Measurements from ENCODE around the gene NR3C2. TPM values are rescaled to one million over a fixed set of nuclear protein-coding genes. Genes with fewer than 3 reads are reported as not detected.

NR3C2 gene
- total RNA-seq, 1 donor from 2014 or later: 25.9 TPM

DNA sequence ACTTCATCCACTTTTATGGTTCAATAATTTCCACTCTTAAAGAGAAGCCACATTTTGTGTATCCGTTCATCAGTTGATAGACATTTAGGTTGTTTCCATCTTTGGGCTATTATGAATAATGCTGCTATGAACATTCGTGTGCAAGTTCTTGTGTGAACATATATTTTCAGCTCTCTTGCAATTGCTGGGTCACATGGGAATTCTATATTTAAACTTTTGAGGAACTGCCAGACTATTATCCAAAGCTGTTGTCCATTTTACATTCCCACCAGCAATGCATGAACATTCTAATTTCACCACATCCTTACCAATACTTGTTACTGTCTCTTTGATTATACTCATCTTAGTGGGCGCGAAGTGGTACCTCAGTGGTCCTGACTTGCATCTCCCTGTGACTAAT, 61.9 kb downstream of the NR3C2 start:
- no peaks in the 10 kb centered on the region for H3K36me3 ChIP-seq
- peaks cover 5% of the 10 kb centered on the region for H3K4me1 ChIP-seq
- no peak overlapping the region for H3K27ac ChIP-seq
- intact Hi-C loops (cut with DNase I): no loop called here
- no peak for ATAC-seq
- H3K4me3 ChIP-seq: no peak overlapping the region
- H3K27me3 ChIP-seq: no peaks in the 10 kb centered on the region
- no peak for DNase-seq
- no peaks in the 10 kb centered on the region for H3K9me3 ChIP-seq
- no peak for TF ChIP-seq CTCF (IDR thresholded peaks at IDR 0.05)

GRCh38 chr4:148376151-148376550, 66.1 kb downstream of the NR3C2 start:
- TF ChIP-seq CTCF (IDR thresholded peaks at IDR 0.05): no peak
- ATAC-seq (peak; percentile 58), DNase-seq (no peak)
- peak overlapping the region; percentile 51 for H3K27ac ChIP-seq
- no peaks in the 10 kb centered on the region for H3K27me3 ChIP-seq
- no peaks in the 10 kb centered on the region for H3K36me3 ChIP-seq
- intact Hi-C loops (cut with DNase I): no loop called here
- H3K9me3 ChIP-seq: no peaks in the 10 kb centered on the region
- peak overlapping the region; percentile 34 for H3K4me3 ChIP-seq
- peaks cover 5% of the 10 kb centered on the region for H3K4me1 ChIP-seq

GRCh38 chr4:148375584-148375983, 66.6 kb downstream of the NR3C2 start:
- peak overlapping the region; percentile 34 for H3K4me3 ChIP-seq
- peaks cover 5% of the 10 kb centered on the region for H3K4me1 ChIP-seq
- intact Hi-C loops (cut with DNase I): no loop called here
- no peaks in the 10 kb centered on the region for H3K9me3 ChIP-seq
- no peak for TF ChIP-seq CTCF (IDR thresholded peaks at IDR 0.05)
- ATAC-seq (no peak), DNase-seq (no peak)
- no peaks in the 10 kb centered on the region for H3K36me3 ChIP-seq
- no peaks in the 10 kb centered on the region for H3K27me3 ChIP-seq
- H3K27ac ChIP-seq: peak overlapping the region; percentile 51

- Histone ChIP-seq H3K36me3 (no peaks in the 10 kb centered on the region), H3K4me1 (peaks cover 5% of the 10 kb centered on the region), H3K27me3 (no peaks in the 10 kb centered on the region), H3K27ac (no peak overlapping the region), H3K4me3 (no peak overlapping the region), H3K9me3 (no peaks in the 10 kb centered on the region)
- ATAC-seq (no peak), DNase-seq (no peak)
- TF ChIP-seq CTCF (IDR thresholded peaks at IDR 0.05): no peak
- intact Hi-C loops (cut with DNase I): no loop called here
Observed at GRCh38 chr4:148373093-148373492, 69.1 kb downstream of the NR3C2 start.

DNA sequence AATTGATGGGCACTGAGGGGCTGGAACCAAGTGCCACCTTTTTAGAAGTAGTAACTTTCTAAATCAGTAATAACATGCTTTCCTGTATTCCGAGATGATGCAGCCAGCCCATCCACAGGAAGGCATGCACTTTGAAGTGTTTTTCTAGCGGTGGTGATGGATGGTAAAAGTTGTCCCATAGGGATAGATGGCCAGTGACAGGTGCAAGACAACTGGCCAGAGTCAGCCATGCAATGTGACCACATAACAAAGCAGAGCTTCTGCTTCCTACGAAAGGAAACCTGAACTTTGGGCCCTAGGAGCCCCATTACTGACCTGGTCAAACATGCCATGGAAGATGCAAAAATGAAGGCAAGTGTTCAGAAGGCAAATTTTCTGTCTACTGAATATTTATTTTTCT, 72.3 kb downstream of the NR3C2 start:
- intact Hi-C loops (cut with DNase I): no loop called here
- Histone ChIP-seq H3K9me3 (no peaks in the 10 kb centered on the region), H3K27ac (no peak overlapping the region), H3K27me3 (no peaks in the 10 kb centered on the region), H3K4me1 (no peaks in the 10 kb centered on the region), H3K36me3 (no peaks in the 10 kb centered on the region), H3K4me3 (no peak overlapping the region)
- no peak for DNase-seq
- no peak for TF ChIP-seq CTCF (IDR thresholded peaks at IDR 0.05)
- ATAC-seq: no peak

DNA sequence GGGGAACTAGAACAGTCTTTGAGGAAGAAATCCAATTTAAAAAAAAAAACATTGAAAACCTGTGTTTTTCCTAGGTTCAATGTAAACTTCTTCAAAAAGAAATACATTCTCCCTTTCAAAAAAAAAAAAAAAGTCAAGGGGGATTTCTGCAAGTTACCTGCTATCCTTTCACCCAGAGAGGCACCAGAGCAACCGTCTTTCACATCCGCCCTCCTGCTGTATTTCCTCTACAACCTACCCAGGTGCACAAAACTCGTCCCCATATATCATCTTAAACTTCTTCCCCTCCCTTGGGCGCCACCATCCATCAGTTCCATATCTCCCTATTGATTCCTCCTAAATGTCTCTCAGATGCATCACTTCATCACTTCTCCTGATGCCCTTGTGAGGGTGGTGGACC, 74.5 kb downstream of the NR3C2 start:
- Histone ChIP-seq H3K9me3 (no peaks in the 10 kb centered on the region), H3K4me1 (no peaks in the 10 kb centered on the region), H3K36me3 (no peaks in the 10 kb centered on the region), H3K27me3 (no peaks in the 10 kb centered on the region), H3K27ac (no peak overlapping the region), H3K4me3 (no peak overlapping the region)
- no peak for ATAC-seq
- TF ChIP-seq CTCF (IDR thresholded peaks at IDR 0.05): no peak
- DNase-seq: no peak
- intact Hi-C loops (cut with DNase I): no loop called here
